ENCODE results near the gene KRT71.

KRT71 gene

GRCh38 chr12:52537101-52537500 is 15.8 kb downstream of the KRT71 start:
- TF ChIP-seq POLR2A (IDR thresholded peaks at IDR 0.05; ENCODE audit: extremely low read depth, insufficient read length) = no peak
- no peak for TF ChIP-seq MYC (IDR thresholded peaks at IDR 0.05; ENCODE audit: low read depth, low read length)
- no peak for TF ChIP-seq CTCF (IDR thresholded peaks at IDR 0.05; ENCODE audit: low read depth, low read length)
- no peak for TF ChIP-seq MAX (IDR thresholded peaks at IDR 0.05; ENCODE audit: low read depth, low read length)
- no peak for DNase-seq (ENCODE audit: low read depth)
- H3K4me3 ChIP-seq (ENCODE audit: low read depth, low read length) = no peak overlapping the region

DNA sequence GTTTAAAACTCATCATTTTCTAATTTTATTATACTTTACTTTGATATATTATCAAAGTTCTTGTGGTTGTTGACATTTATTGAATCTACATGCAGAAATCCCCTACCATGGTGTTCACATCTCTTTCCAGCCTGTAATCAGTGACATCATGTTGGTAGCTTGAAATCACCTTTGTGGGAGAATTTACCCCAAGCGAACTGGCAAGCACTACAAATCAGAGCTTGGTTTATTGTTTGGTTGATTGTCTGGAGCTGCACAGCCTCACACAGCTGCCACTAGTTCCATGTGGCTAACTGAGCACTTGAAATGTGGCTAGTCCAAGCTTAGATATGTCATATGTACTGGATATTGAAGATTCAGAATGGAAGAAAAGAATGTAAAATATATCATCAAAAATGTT is 17.4 kb downstream of the KRT71 start:
- H3K4me3 ChIP-seq (ENCODE audit: low read depth, low read length) = no peak overlapping the region
- DNase-seq (ENCODE audit: low read depth) = no peak
- TF ChIP-seq CTCF (IDR thresholded peaks at IDR 0.05; ENCODE audit: low read depth, low read length) = no peak
- no peak for TF ChIP-seq POLR2A (IDR thresholded peaks at IDR 0.05; ENCODE audit: extremely low read depth, insufficient read length)
- TF ChIP-seq MAX (IDR thresholded peaks at IDR 0.05; ENCODE audit: low read depth, low read length) = no peak
- no peak for TF ChIP-seq MYC (IDR thresholded peaks at IDR 0.05; ENCODE audit: low read depth, low read length)

GRCh38 chr12:52534482-52534881 is 18.5 kb downstream of the KRT71 start:
- TF ChIP-seq CTCF (IDR thresholded peaks at IDR 0.05; ENCODE audit: low read depth, low read length) (peak; percentile 23), MAX (IDR thresholded peaks at IDR 0.05; ENCODE audit: low read depth, low read length) (peak; percentile 30; the same call in 1 of the 2 replicates), MYC (IDR thresholded peaks at IDR 0.05; ENCODE audit: low read depth, low read length) (no peak), POLR2A (IDR thresholded peaks at IDR 0.05; ENCODE audit: extremely low read depth, insufficient read length) (no peak)
- H3K4me3 ChIP-seq (ENCODE audit: low read depth, low read length) = no peak overlapping the region
- DNase-seq (ENCODE audit: low read depth) = peak; percentile 25

- TF ChIP-seq CTCF (IDR thresholded peaks at IDR 0.05; ENCODE audit: low read depth, low read length) (no peak), MAX (IDR thresholded peaks at IDR 0.05; ENCODE audit: low read depth, low read length) (no peak), MYC (IDR thresholded peaks at IDR 0.05; ENCODE audit: low read depth, low read length) (no peak), POLR2A (IDR thresholded peaks at IDR 0.05; ENCODE audit: extremely low read depth, insufficient read length) (no peak)
- no peak for DNase-seq (ENCODE audit: low read depth)
- H3K4me3 ChIP-seq (ENCODE audit: low read depth, low read length) = no peak overlapping the region
Observed at GRCh38 chr12:52533686-52534470, 19.1 kb downstream of the KRT71 start.

DNA sequence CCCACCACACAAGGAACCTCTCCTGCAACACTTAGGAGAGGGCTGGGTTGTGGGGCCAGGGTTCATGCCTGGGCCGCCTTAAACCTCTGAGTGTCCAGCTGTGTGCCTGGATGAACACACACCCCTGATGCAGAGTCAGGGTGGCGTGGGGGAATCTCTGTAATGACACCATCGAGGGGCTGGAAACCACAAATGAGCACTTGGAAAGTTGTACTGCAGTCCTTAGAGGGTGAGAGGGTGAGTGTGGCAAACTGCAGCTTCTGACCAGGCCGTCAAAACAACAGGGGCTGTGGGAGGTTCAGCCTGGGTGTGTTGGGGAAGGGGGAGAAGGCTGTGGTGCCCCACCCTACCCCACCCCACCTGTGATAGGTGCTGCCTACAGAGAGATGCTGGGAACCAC is 20.3 kb downstream of the KRT71 start:
- TF ChIP-seq POLR2A (IDR thresholded peaks at IDR 0.05; ENCODE audit: extremely low read depth, insufficient read length) = no peak
- TF ChIP-seq MYC (IDR thresholded peaks at IDR 0.05; ENCODE audit: low read depth, low read length) = no peak
- TF ChIP-seq MAX (IDR thresholded peaks at IDR 0.05; ENCODE audit: low read depth, low read length) = no peak
- no peak for TF ChIP-seq CTCF (IDR thresholded peaks at IDR 0.05; ENCODE audit: low read depth, low read length)
- no peak for DNase-seq (ENCODE audit: low read depth)
- no peak overlapping the region for H3K4me3 ChIP-seq (ENCODE audit: low read depth, low read length)
